ENCODE measurements around the gene EGFR.

DNA sequence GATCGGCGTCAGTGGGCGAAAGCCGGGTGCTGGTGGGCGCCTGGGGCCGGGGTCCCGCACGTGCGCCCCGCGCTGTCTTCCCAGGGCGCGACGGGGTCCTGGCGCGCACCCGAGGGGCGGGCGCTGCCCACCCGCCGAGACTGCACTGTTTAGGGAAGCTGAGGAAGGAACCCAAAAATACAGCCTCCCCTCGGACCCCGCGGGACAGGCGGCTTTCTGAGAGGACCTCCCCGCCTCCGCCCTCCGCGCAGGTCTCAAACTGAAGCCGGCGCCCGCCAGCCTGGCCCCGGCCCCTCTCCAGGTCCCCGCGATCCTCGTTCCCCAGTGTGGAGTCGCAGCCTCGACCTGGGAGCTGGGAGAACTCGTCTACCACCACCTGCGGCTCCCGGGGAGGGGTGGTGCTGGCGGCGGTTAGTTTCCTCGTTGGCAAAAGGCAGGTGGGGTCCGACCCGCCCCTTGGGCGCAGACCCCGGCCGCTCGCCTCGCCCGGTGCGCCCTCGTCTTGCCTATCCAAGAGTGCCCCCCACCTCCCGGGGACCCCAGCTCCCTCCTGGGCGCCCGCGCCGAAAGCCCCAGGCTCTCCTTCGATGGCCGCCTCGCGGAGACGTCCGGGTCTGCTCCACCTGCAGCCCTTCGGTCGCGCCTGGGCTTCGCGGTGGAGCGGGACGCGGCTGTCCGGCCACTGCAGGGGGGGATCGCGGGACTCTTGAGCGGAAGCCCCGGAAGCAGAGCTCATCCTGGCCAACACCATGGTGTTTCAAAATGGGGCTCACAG lies 1.1 kb downstream of the EGFR start:
- TF ChIP-seq, protein P1, sequence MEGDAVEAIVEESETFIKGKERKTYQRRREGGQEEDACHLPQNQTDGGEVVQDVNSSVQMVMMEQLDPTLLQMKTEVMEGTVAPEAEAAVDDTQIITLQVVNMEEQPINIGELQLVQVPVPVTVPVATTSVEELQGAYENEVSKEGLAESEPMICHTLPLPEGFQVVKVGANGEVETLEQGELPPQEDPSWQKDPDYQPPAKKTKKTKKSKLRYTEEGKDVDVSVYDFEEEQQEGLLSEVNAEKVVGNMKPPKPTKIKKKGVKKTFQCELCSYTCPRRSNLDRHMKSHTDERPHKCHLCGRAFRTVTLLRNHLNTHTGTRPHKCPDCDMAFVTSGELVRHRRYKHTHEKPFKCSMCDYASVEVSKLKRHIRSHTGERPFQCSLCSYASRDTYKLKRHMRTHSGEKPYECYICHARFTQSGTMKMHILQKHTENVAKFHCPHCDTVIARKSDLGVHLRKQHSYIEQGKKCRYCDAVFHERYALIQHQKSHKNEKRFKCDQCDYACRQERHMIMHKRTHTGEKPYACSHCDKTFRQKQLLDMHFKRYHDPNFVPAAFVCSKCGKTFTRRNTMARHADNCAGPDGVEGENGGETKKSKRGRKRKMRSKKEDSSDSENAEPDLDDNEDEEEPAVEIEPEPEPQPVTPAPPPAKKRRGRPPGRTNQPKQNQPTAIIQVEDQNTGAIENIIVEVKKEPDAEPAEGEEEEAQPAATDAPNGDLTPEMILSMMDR (IDR thresholded peaks at IDR 0.05; ENCODE audit: borderline replicate concordance, extremely low read depth, low read length, poor library complexity, severe bottlenecking) = no peak
- no peak for TF ChIP-seq EZH2 (IDR thresholded peaks at IDR 0.05; ENCODE audit: borderline replicate concordance, low read depth, low read length, severe bottlenecking)
